B cell (primary cell): ENCODE data around the gene TNFAIP2. TPM values are rescaled to one million over a fixed set of nuclear protein-coding genes. Genes with fewer than 3 reads are reported as not detected.

Source experiments
- ATAC-seq: fragments of 200-7000 bp; cut with Tn5 transposase; one replicate; pipeline ENCODE4 v1.10.0; 2021; ENCODE audit warnings: low read depth, mild to moderate bottlenecking, moderate number of reproducible peaks, moderate library complexity
- CTCF ChIA-PET: fragments of 350-600 bp; sonication (Branson Sonifier 250); formaldehyde crosslinking; loops from one replicate; lab custom pipeline; 2021; ENCODE audit warnings: antibody characterized with exemption, inconsistent platforms; lab: Charles Lee
- POLR2A ChIA-PET: fragments of 350-600 bp; sonication (Branson Sonifier 250); formaldehyde crosslinking; loops from one replicate; lab custom pipeline; 2021; ENCODE audit warnings: antibody characterized with exemption; lab: Charles Lee
- DNase-seq: peaks from one replicate; pipeline ENCODE4 v3.0.0; 2013
- H2AFZ ChIP-seq: 2 replicates; pipeline ENCODE4 v1.6.1; 2012; ENCODE audit warnings: mild to moderate bottlenecking, low read depth, low read length; ENCODE audit not compliant: insufficient read depth, poor library complexity, severe bottlenecking
- H3K27ac ChIP-seq, 2 donors: 1 replicate in 1 of 2; 2 replicates in 1 of 2; pipeline ENCODE4 v1.5.1; 2012 to 2013; ENCODE audit warnings: low read length in 2 of 2, mild to moderate bottlenecking in 2 of 2, moderate library complexity in 1 of 2
- H3K27me3 ChIP-seq, 4 experiments: fragments of 200-600 bp in 1 of 4; sonication (generic) in 1 of 4; replicated peaks in 1 of 4; 1 replicate in 2 of 4; 2 replicates in 2 of 4; pipeline versions ENCODE4 v1.6.1 to v1.7.0; 2013 to 2016; ENCODE audit warnings: low read length in 3 of 4, mild to moderate bottlenecking in 2 of 4, mixed read lengths in 1 of 4, moderate library complexity in 1 of 4; ENCODE audit not compliant: insufficient read depth in 4 of 4, control insufficient read depth in 3 of 4; ENCODE audit errors: control extremely low read depth in 1 of 4
- H3K36me3 ChIP-seq, 2 experiments: replicated peaks in 1 of 2; 1 replicate in 1 of 2; 2 replicates in 1 of 2; pipeline versions ENCODE4 v1.6.1 to v1.7.1; 2013; ENCODE audit warnings: low read length in 1 of 2; ENCODE audit not compliant: insufficient read depth in 2 of 2, control insufficient read depth in 1 of 2; ENCODE audit errors: control extremely low read depth in 1 of 2, extremely low read depth in 1 of 2
- H3K4me1 ChIP-seq, 2 donors: fragments of 200-600 bp in 1 of 2; sonication (generic) in 1 of 2; 1 replicate in 1 of 2; 2 replicates in 1 of 2; pipeline versions ENCODE4 v1.5.1 to v1.6.1; 2013 to 2017; ENCODE audit warnings: low read length in 2 of 2; ENCODE audit not compliant: control insufficient read depth in 2 of 2, insufficient read depth in 2 of 2
- H3K4me2 ChIP-seq: replicated peaks from 2 replicates; pipeline ENCODE3; 2012; ENCODE audit warnings: mild to moderate bottlenecking, low read depth, low read length; ENCODE audit not compliant: poor library complexity, severe bottlenecking
- H3K4me3 ChIP-seq, 5 experiments: fragments of 200-600 bp in 1 of 5; sonication (generic) in 1 of 5; 1 replicate in 3 of 5; 2 replicates in 2 of 5; pipeline versions ENCODE4 v1.5.1 to v1.7.0; 2011 to 2016; ENCODE audit warnings: low read length in 4 of 5, mild to moderate bottlenecking in 4 of 5, low read depth in 2 of 5, control low read depth in 1 of 5, moderate library complexity in 1 of 5; ENCODE audit not compliant: insufficient read depth in 1 of 5; ENCODE audit errors: control extremely low read depth in 1 of 5, extremely low read depth in 1 of 5
- H3K79me2 ChIP-seq: fragments of 200-600 bp; sonication (generic); one replicate; pipeline ENCODE4 v1.6.0; 2016; ENCODE audit warnings: low read length; ENCODE audit not compliant: control insufficient read depth, insufficient read depth
- H3K9ac ChIP-seq: fragments of 200-600 bp; sonication (generic); 2 replicates; pipeline ENCODE4 v1.6.1; 2017; ENCODE audit warnings: mild to moderate bottlenecking, low read length, moderate library complexity
- H3K9me3 ChIP-seq, 3 donors: one replicate each; pipeline versions ENCODE4 v1.6.1 to v1.7.1; 2013; ENCODE audit warnings: low read length in 2 of 3; ENCODE audit not compliant: control insufficient read depth in 2 of 3, insufficient read depth in 1 of 3; ENCODE audit errors: control extremely low read depth in 1 of 3
- H4K20me1 ChIP-seq: 2 replicates; pipeline ENCODE4 v1.6.0; 2012; ENCODE audit warnings: mild to moderate bottlenecking, low read length; ENCODE audit not compliant: insufficient read depth, control insufficient read depth, poor library complexity, severe bottlenecking
- H3K27ac Mint-ChIP-seq: one replicate; pipeline ENCODE4 v1.8.0; 2021; ENCODE audit warnings: mixed read lengths
- H3K27me3 Mint-ChIP-seq: one replicate; pipeline ENCODE4 v1.8.0; 2021; ENCODE audit warnings: mixed read lengths
- H3K4me1 Mint-ChIP-seq: one replicate; pipeline ENCODE4 v1.8.0; 2021; ENCODE audit warnings: mixed read lengths
- H3K4me3 Mint-ChIP-seq: one replicate; pipeline ENCODE4 v1.8.0; 2021; ENCODE audit warnings: mixed read lengths
- H3K9me3 Mint-ChIP-seq: one replicate; pipeline ENCODE4 v1.8.0; 2022; ENCODE audit warnings: mixed read lengths; ENCODE audit not compliant: insufficient read depth
- EZH2 ChIP-seq: IDR thresholded peaks from 2 replicates; pipeline ENCODE4 v1.6.1; 2012; ENCODE audit warnings: borderline replicate concordance, low read depth, mild to moderate bottlenecking, moderate library complexity, low read length; ENCODE audit not compliant: insufficient read depth, poor library complexity, severe bottlenecking
- WGBS: methylation state at CpG from one replicate; pipeline ENCODE4 v1.1.5; 2013; ENCODE audit warnings: missing lambda C conversion rate; ENCODE audit not compliant: insufficient coverage; 5-methylcytosine and 5-hydroxymethylcytosine counted together
- intact Hi-C: fragments of 100-400 bp; cut with micrococcal nuclease; formaldehyde crosslinking; loops from one replicate; pipeline ENCODE4 v1.10.0; 2022
- polyA plus RNA-seq: library from polyadenylated mRNA; depleted of rRNA; stranded (reverse); fragments of >200 nt; gene quantifications from 2 replicates; pipeline ENCODE4 v1.2.3, GENCODE V29; 2012
- total RNA-seq, 2 donors: library from RNA; stranded (reverse); fragments of 120-200 nt in 1 of 2; gene quantifications; 1 replicate in 1 of 2; 2 replicates in 1 of 2; pipeline versions ENCODE4 v1.2.3 to v1.2.4, GENCODE V29; 2013 to 2022
- TF ChIP-seq, protein P1 (sequence below): fragments of 200-600 bp; IDR thresholded peaks from one replicate; pipeline ENCODE4 v1.8.0; 2022; ENCODE audit warnings: antibody characterized with exemption, mild to moderate bottlenecking

TNFAIP2 gene
- total and polyA plus RNA-seq, 2 donors (not counting 1 experiment from before 2014, with no cell fraction given) = 1.5 to 9.0 TPM

DNA sequence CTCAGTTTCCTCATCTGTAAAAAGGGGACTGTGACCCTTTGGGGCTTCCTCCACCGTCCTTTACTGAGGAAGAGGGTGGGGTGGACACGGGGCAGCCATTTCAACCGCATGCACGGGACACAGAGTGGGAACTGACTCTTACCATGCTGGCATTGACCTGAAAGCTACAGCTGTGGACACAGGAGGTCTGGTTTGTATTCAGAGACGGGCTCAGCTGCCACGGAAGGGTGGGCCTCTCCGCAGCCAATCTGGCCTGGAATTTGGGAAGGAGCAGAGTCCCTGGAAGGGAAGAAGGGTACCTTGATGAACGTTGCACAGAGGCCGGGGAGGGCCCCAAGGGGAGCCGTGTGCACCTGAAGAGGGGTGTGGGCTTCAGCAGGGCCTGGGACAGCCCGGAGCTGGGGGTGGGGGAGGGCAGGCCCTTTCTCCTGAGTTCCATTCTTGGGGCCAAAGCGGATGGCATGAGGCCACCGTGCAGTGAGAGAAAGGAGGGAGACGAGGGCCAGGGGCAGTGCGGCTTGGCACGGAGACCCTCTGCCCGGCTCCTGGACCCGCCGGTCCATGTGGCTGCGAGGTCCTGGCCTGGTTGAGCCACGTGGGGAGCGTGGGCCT, 14.5 kb downstream of the TNFAIP2 start:
- no peak for DNase-seq
- TF ChIP-seq, protein P1, sequence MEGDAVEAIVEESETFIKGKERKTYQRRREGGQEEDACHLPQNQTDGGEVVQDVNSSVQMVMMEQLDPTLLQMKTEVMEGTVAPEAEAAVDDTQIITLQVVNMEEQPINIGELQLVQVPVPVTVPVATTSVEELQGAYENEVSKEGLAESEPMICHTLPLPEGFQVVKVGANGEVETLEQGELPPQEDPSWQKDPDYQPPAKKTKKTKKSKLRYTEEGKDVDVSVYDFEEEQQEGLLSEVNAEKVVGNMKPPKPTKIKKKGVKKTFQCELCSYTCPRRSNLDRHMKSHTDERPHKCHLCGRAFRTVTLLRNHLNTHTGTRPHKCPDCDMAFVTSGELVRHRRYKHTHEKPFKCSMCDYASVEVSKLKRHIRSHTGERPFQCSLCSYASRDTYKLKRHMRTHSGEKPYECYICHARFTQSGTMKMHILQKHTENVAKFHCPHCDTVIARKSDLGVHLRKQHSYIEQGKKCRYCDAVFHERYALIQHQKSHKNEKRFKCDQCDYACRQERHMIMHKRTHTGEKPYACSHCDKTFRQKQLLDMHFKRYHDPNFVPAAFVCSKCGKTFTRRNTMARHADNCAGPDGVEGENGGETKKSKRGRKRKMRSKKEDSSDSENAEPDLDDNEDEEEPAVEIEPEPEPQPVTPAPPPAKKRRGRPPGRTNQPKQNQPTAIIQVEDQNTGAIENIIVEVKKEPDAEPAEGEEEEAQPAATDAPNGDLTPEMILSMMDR = no peak
- TF ChIP-seq EZH2 = no peak
- peaks cover 21% of the 10 kb centered on the region for H3K27me3 Mint-ChIP-seq
- 90% methylated on average over 22 of the region's 22 CpGs for WGBS
- Histone ChIP-seq H3K4me3 (no peak overlapping the region), H3K27ac (no peak overlapping the region), H3K4me2 (no peak overlapping the region), H4K20me1 (no peaks in the 10 kb centered on the region), H3K4me1 (peaks cover 0 to 11% of the 10 kb centered on the region in 2 donors), H3K36me3 (no peaks in the 10 kb centered on the region), H2AFZ (no peak overlapping the region), H3K9ac (no peak overlapping the region), H3K27me3 (peaks cover 0 to 14% (median 2%) of the 10 kb centered on the region in 4 experiments), H3K9me3 (no peaks in the 10 kb centered on the region), H3K79me2 (no peaks in the 10 kb centered on the region)
- ChIA-PET POLR2A (no interaction called here), CTCF (interaction anchor here (1.2 to 1.6 kb wide), 2 partner anchors 33 kb away, joined by 4 to 5 read pairs; no protein-coding TSS in a partner anchor)
- no peaks in the 10 kb centered on the region for H3K9me3 Mint-ChIP-seq
- no peak overlapping the region for H3K4me3 Mint-ChIP-seq
- intact Hi-C loops = no loop called here
- peaks cover 17% of the 10 kb centered on the region for H3K4me1 Mint-ChIP-seq
- no peak for ATAC-seq
- H3K27ac Mint-ChIP-seq = no peak overlapping the region

DNA sequence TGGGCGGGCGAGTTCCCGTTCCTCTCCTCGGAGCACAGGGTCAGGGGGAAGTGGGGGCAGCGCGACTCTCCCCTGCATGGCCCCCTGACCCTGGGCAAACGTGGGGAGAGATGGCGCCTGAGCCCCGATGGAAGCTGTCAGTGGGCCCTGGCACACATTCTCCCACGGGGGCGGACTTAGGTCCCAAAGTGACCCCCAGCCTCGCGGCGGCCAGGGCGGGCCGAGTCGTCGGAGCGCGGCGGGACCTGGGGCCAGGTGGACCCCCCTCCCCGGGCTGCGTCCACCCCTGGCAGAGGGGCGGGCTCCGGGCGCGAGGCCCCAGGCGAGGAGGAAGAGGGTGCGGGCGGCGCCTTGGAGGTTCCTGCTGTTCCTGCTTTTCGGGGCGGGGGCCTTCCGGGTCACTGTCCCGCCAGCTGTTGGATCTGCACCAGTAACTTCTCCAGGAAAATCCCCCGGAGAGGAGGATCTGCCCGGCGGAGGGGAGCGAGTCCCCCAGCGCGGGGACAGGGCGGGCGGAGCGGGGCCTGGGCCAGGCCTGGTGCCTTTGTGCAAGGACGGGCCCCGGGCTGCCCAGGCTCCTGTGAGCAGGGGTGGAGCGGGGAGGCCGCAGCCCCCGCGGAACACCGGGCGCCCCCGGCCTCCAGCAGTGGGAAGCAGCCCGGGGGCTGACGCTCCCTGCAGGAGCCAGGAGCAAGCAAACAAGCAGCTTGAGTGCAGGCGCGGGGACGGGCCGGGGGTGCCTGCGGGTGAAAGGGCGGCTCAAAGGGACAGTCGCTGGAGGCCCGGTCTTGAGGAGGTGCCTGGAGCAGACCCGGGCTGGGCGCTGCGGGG, 15.3 kb downstream of the TNFAIP2 start:
- peaks cover 28% of the 10 kb centered on the region for H3K27me3 Mint-ChIP-seq
- H4K20me1 ChIP-seq = no peaks in the 10 kb centered on the region
- H3K4me2 ChIP-seq = no peak overlapping the region
- H3K79me2 ChIP-seq = no peaks in the 10 kb centered on the region
- H3K27ac ChIP-seq = no peak overlapping the region
- H3K9me3 ChIP-seq = no peaks in the 10 kb centered on the region
- no peak overlapping the region for H3K27ac Mint-ChIP-seq
- H3K9me3 Mint-ChIP-seq = no peaks in the 10 kb centered on the region
- peaks cover 0 to 11% of the 10 kb centered on the region in 2 donors for H3K4me1 ChIP-seq
- POLR2A ChIA-PET = no interaction called here
- intact Hi-C loops = no loop called here
- peaks cover 17% of the 10 kb centered on the region for H3K4me1 Mint-ChIP-seq
- TF ChIP-seq, protein P1 = no peak
- TF ChIP-seq EZH2 = no peak
- no peak for ATAC-seq
- H3K9ac ChIP-seq = no peak overlapping the region
- no peak overlapping the region for H3K4me3 Mint-ChIP-seq
- no peak overlapping the region for H3K4me3 ChIP-seq
- 53% methylated on average over 66 of the region's 66 CpGs for WGBS
- H2AFZ ChIP-seq = no peak overlapping the region
- CTCF ChIA-PET = interaction anchor here (1.6 kb wide), 1 partner anchor 34 kb away, joined by 4 read pairs; no protein-coding TSS in a partner anchor
- no peaks in the 10 kb centered on the region for H3K36me3 ChIP-seq
- no peak for DNase-seq
- peaks cover 0 to 21% (median 3%) of the 10 kb centered on the region in 4 experiments for H3K27me3 ChIP-seq
